Endothelial cell of umbilical vein (primary cell): ENCODE results near the gene DIAPH1. TPM values are rescaled to one million over a fixed set of nuclear protein-coding genes. Genes with fewer than 3 reads are reported as not detected.

ENCODE experiments used
- BruUV-seq: library from RNA; stranded (reverse); fragments of 400-500 nt; replicated peaks from 2 replicates; lab custom pipeline; 2021; lab: Mats Ljungman, UMichigan
- CTCF ChIA-PET: fragments of 300-600, 350-600 bp; sonication (Branson Sonifier 250); formaldehyde crosslinking; loops from one replicate; lab custom pipeline; 2021; ENCODE audit warnings: antibody characterized with exemption, inconsistent platforms; lab: Charles Lee
- POLR2A ChIA-PET: fragments of 300-600, 350-600 bp; sonication (Branson Sonifier 250); formaldehyde crosslinking; loops from one replicate; lab custom pipeline; 2021; ENCODE audit warnings: antibody characterized with exemption, inconsistent platforms; lab: Charles Lee
- DNase-seq: peaks from one replicate; pipeline ENCODE4 v3.0.0-alpha.2; 2011; ENCODE audit warnings: low read depth, low spot score
- FAIRE-seq: peaks from 2 replicates; lab custom pipeline; 2011; peaks lifted over from hg19 to GRCh38; lab: Jason Lieb, UNC
- H2AFZ ChIP-seq: 2 replicates; pipeline ENCODE4 v1.6.0; 2012; ENCODE audit warnings: low read depth, low read length, control low read depth, inconsistent platforms
- H3K27ac ChIP-seq: 2 replicates; pipeline ENCODE4 v1.5.1; 2011; ENCODE audit warnings: low read depth, mild to moderate bottlenecking, control low read depth, low read length, moderate library complexity; ENCODE audit not compliant: insufficient read depth
- H3K27me3 ChIP-seq, 2 experiments: 2 replicates each; pipeline versions ENCODE4 v1.6.0 to v1.6.1; 2011; ENCODE audit warnings: low read length in 2 of 2, mixed read lengths in 1 of 2; ENCODE audit not compliant: control insufficient read depth in 2 of 2, insufficient read depth in 2 of 2
- H3K36me3 ChIP-seq, 2 experiments: 2 replicates in 1 of 2; 3 replicates in 1 of 2; pipeline ENCODE4 v1.5.1; 2011; ENCODE audit warnings: low read length in 2 of 2, mild to moderate bottlenecking in 1 of 2, moderate library complexity in 1 of 2; ENCODE audit not compliant: control insufficient read depth in 2 of 2, insufficient read depth in 2 of 2; ENCODE audit errors: extremely low read depth in 1 of 2
- H3K4me1 ChIP-seq: 3 replicates; pipeline ENCODE4 v1.5.1; 2011; ENCODE audit warnings: mild to moderate bottlenecking, low read length; ENCODE audit not compliant: control insufficient read depth, insufficient read depth; ENCODE audit errors: extremely low read depth
- H3K4me2 ChIP-seq: 2 replicates; pipeline ENCODE4 v1.6.1; 2011; ENCODE audit warnings: low read length, control low read depth, mixed read lengths; ENCODE audit not compliant: insufficient read depth
- H3K4me3 ChIP-seq, 3 experiments: fragments of 200-600 bp in 1 of 3; sonication (generic), shearing (Covaris generic) in 1 of 3; replicated peaks in 1 of 3; 2 replicates each; pipeline ENCODE4 v1.5.1; 2011 to 2016; ENCODE audit warnings: control low read depth in 3 of 3, low read length in 3 of 3, mild to moderate bottlenecking in 2 of 3, inconsistent platforms in 1 of 3, low read depth in 1 of 3, moderate library complexity in 1 of 3; ENCODE audit not compliant: insufficient read depth in 1 of 3
- H3K79me2 ChIP-seq: 2 replicates; pipeline ENCODE4 v1.6.0; 2012; ENCODE audit warnings: low read length, inconsistent platforms; ENCODE audit not compliant: control insufficient read depth, insufficient read depth
- H3K9ac ChIP-seq: replicated peaks from 2 replicates; pipeline ENCODE3; 2011; ENCODE audit warnings: low read length, control low read depth; ENCODE audit not compliant: insufficient read depth; ENCODE audit errors: extremely low read depth
- H3K9me1 ChIP-seq: replicated peaks from 3 replicates; pipeline ENCODE4 v1.6.0; 2011; ENCODE audit warnings: mild to moderate bottlenecking, low read length; ENCODE audit not compliant: control insufficient read depth, insufficient read depth; ENCODE audit errors: extremely low read depth
- H3K9me3 ChIP-seq: replicated peaks from 2 replicates; pipeline ENCODE4 v1.5.1; 2012; ENCODE audit warnings: low read length, inconsistent platforms; ENCODE audit not compliant: control insufficient read depth, insufficient read depth
- H4K20me1 ChIP-seq: replicated peaks from 2 replicates; pipeline ENCODE3; 2011; ENCODE audit warnings: mild to moderate bottlenecking, low read length; ENCODE audit not compliant: control insufficient read depth, insufficient read depth; ENCODE audit errors: extremely low read depth
- JUN ChIP-seq: IDR thresholded peaks from 2 replicates; pipeline ENCODE4 v1.6.1; 2011; ENCODE audit warnings: borderline replicate concordance, low read depth; ENCODE audit not compliant: insufficient read length, insufficient read depth
- POLR2A ChIP-seq: IDR thresholded peaks from 2 replicates; pipeline ENCODE4 v1.6.1; 2012; ENCODE audit warnings: low read depth, mild to moderate bottlenecking, control low read depth, low read length
- POLR2AphosphoS5 ChIP-seq: IDR thresholded peaks from 2 replicates; pipeline ENCODE4 v1.6.1; 2012; ENCODE audit warnings: low read depth, mild to moderate bottlenecking, control low read depth, low read length, moderate library complexity; ENCODE audit not compliant: insufficient read depth
- dilution Hi-C: fragments of 300-500 bp; cut with MboI; formaldehyde crosslinking; loops from one replicate; pipeline ENCODE4 v1.15.0; 2019; ENCODE audit warnings: low sequenced_read_pairs; ENCODE audit not compliant: extremely low pct_ligation_motif_present
- intact Hi-C: fragments of 100-400 bp; cut with micrococcal nuclease; formaldehyde crosslinking; loops from one replicate; pipeline ENCODE4 v1.10.0; 2022
- polyA plus RNA-seq, 4 experiments: library from polyadenylated mRNA; depleted of rRNA in 3 of 4; stranded (reverse) in 3 of 4; unstranded in 1 of 4; fragments of >200 nt; gene quantifications; 2 replicates each; pipeline versions ENCODE4 v1.2.1 to v1.2.3, GENCODE V29; 2011 to 2012; ENCODE audit warnings: missing spikeins in 1 of 4
- total RNA-seq: library from RNA; stranded (reverse); gene quantifications from 2 replicates; pipeline ENCODE4 v1.2.3, GENCODE V29; 2021
- TF ChIP-seq, protein P1 (sequence below), 2 donors: IDR thresholded peaks; 1 replicate in 1 of 2; 2 replicates in 1 of 2; pipeline ENCODE4 v1.5.1; 2011; ENCODE audit warnings: low read length in 2 of 2, mild to moderate bottlenecking in 2 of 2, moderate library complexity in 2 of 2, control low read depth in 1 of 2, inconsistent platforms in 1 of 2, low read depth in 1 of 2; ENCODE audit not compliant: insufficient read depth in 1 of 2; ENCODE audit errors: extremely low read depth in 1 of 2

Gene DIAPH1
- total and polyA plus RNA-seq, 2 donors (not counting 3 experiments of a cell fraction or from before 2014, with no cell fraction given) = 68.6 to 105 TPM

DNA sequence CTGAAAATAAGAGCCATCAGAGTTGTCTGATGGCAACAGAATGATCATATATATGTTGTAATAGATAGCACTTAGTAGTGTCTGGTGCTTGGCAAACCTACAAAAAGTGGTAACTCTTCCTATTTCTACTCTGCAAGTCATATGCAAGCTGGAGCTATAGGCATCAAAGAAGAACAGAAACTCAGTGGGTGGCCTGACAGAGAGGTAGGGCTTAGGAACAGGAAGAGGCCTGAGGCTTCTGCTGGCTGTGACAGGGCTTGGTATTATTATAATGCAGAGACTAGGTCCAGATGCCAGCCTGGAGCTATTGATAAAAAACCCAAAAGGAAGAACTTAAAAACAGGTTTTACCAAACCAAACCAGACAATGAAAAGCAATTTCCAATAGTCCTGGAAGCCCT, 4.4 kb upstream of the DIAPH1 start:
- Histone ChIP-seq H4K20me1 (no peaks in the 10 kb centered on the region), H3K9me1 (no peaks in the 10 kb centered on the region), H3K36me3 (peaks cover 13 to 36% of the 10 kb centered on the region in 2 experiments), H2AFZ (no peak overlapping the region), H3K27me3 (no peaks in the 10 kb centered on the region), H3K9me3 (no peaks in the 10 kb centered on the region), H3K79me2 (no peaks in the 10 kb centered on the region), H3K27ac (no peak overlapping the region), H3K9ac (no peak overlapping the region), H3K4me3 (no peak overlapping the region), H3K4me2 (no peak overlapping the region), H3K4me1 (no peaks in the 10 kb centered on the region)
- ChIA-PET POLR2A (no interaction called here), CTCF (interaction anchor here (8.5 kb wide), 1 partner anchor 31 kb away, joined by 1019 read pairs; no protein-coding TSS in a partner anchor)
- BruUV-seq = no TSS peak
- dilution Hi-C loops (no loop called here), intact Hi-C loops (no loop called here)
- FAIRE-seq = no peak
- no peak for DNase-seq
- no peak for TF ChIP-seq POLR2AphosphoS5
- TF ChIP-seq, protein P1, sequence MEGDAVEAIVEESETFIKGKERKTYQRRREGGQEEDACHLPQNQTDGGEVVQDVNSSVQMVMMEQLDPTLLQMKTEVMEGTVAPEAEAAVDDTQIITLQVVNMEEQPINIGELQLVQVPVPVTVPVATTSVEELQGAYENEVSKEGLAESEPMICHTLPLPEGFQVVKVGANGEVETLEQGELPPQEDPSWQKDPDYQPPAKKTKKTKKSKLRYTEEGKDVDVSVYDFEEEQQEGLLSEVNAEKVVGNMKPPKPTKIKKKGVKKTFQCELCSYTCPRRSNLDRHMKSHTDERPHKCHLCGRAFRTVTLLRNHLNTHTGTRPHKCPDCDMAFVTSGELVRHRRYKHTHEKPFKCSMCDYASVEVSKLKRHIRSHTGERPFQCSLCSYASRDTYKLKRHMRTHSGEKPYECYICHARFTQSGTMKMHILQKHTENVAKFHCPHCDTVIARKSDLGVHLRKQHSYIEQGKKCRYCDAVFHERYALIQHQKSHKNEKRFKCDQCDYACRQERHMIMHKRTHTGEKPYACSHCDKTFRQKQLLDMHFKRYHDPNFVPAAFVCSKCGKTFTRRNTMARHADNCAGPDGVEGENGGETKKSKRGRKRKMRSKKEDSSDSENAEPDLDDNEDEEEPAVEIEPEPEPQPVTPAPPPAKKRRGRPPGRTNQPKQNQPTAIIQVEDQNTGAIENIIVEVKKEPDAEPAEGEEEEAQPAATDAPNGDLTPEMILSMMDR (IDR thresholded peaks at IDR 0.05; ENCODE audit: extremely low read depth in 1 of 2, insufficient read depth in 1 of 2, low read depth in 1 of 2, low read length in 2 of 2) = no peak

DNA sequence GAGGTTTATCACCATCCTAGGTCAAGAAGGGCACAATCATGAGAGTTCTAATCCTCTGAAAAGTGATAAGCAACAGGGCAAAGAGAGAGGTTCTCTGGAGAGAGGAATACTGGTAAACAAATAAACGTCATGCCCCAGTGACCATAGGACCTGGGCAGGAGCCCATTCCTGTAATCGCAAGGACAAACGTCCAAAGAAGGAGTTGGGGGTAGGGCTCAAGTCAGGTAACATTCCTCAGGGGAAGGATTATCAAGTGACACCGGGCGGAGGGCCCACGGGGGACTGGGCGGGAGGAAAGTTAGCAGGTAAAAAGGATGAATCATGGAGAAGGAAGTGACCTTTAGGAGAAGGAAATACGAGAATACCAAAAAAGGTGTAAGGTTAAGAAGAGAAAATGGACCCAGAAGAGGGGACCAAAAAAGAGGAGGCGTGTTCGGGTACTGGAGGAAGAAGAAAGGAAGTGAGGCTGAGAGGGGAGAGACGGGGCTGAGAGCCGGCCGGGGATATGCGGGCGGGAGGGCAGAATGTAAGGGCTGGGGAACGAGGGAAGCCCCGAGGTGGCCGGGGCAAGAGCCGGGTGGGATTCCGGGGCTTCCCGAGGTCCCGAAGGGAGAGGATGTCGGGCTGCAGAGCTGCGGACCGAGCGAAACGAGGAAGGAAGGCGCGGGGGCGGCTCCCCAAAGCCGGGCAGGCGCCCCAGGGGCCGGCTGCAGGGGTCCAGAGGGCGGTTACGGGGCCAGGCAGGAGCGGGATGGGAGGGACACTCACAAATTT, 583 bp downstream of the DIAPH1 start:
- no peaks in the 10 kb centered on the region for H3K27me3 ChIP-seq
- no TSS peak for BruUV-seq
- H4K20me1 ChIP-seq = peaks cover 3% of the 10 kb centered on the region
- peak overlapping the region; percentile 22 for H3K27ac ChIP-seq
- no peaks in the 10 kb centered on the region for H3K9me3 ChIP-seq
- H3K36me3 ChIP-seq = peaks cover 2 to 10% of the 10 kb centered on the region in 2 experiments
- peaks cover 32% of the 10 kb centered on the region for H3K79me2 ChIP-seq
- intact Hi-C loops = no loop called here
- peak; percentile 61 for DNase-seq
- no peak for FAIRE-seq
- peak overlapping the region; percentile 45 for H2AFZ ChIP-seq
- no peak for TF ChIP-seq JUN
- TF ChIP-seq POLR2A = no peak
- no peaks in the 10 kb centered on the region for H3K9me1 ChIP-seq
- ChIA-PET CTCF (interaction anchor here (0.6 to 8.5 kb wide), 25 partner anchors 11 to 268 kb away, joined by 3 to 1019 read pairs (median 4); partner anchors contain the start of genes ARAP3, FCHSD1, HDAC3 and PCDHGA11), POLR2A (interaction anchor here (0.6 to 2.7 kb wide), 4 partner anchors 16 to 1168 kb away, joined by 6 to 18 read pairs (median 6); partner anchors contain the start of genes HDAC3 and RELL2)
- peaks cover 18% of the 10 kb centered on the region for H3K4me1 ChIP-seq
- dilution Hi-C loops = no loop called here
- H3K4me2 ChIP-seq = peak overlapping the region; percentile 90
- peak overlapping the region; percentile 67 for H3K9ac ChIP-seq
- H3K4me3 ChIP-seq = peak overlapping the region; percentile 77 to 84 (median 80)
